SU-DHL-6 (cell line): ENCODE data around the gene TSHZ2.

Experiments used
- EZH2phosphoT487 ChIP-seq: fragments of 200-600 bp; sonication (generic), shearing (Covaris generic); conservative IDR thresholded peaks from 2 replicates; pipeline ENCODE4 v1.6.1; 2018; ENCODE audit warnings: mild to moderate bottlenecking, antibody characterized with exemption, low read length, moderate library complexity, mixed read lengths
- TF ChIP-seq, protein P1 (sequence below): fragments of 200-600 bp; sonication (generic); IDR thresholded peaks from one replicate; pipeline ENCODE4 v1.5.1; 2017; ENCODE audit warnings: antibody characterized with exemption, mild to moderate bottlenecking, low read length, moderate library complexity; ENCODE audit not compliant: insufficient read depth, poor library complexity, severe bottlenecking

DNA sequence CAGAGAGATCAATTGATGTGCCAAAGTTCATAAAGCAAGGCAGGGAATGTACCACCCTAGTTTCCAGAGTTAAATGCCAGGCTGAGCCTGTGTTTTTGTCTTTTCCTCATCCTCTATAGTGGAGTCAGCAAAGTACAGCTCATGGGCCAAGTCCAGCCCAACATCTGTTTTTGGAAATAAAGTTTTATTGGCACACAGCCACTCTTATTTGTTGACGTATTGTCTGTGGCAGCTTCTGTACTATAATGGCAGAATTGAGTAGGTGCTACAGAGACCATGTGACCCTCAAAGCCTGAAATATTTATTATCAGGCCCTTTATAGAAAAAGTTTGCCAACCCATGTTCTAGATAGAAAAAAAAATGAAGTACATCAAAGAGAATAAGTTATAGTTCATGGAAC is 187.0 kb downstream of the TSHZ2 start:
- TF ChIP-seq, protein P1, sequence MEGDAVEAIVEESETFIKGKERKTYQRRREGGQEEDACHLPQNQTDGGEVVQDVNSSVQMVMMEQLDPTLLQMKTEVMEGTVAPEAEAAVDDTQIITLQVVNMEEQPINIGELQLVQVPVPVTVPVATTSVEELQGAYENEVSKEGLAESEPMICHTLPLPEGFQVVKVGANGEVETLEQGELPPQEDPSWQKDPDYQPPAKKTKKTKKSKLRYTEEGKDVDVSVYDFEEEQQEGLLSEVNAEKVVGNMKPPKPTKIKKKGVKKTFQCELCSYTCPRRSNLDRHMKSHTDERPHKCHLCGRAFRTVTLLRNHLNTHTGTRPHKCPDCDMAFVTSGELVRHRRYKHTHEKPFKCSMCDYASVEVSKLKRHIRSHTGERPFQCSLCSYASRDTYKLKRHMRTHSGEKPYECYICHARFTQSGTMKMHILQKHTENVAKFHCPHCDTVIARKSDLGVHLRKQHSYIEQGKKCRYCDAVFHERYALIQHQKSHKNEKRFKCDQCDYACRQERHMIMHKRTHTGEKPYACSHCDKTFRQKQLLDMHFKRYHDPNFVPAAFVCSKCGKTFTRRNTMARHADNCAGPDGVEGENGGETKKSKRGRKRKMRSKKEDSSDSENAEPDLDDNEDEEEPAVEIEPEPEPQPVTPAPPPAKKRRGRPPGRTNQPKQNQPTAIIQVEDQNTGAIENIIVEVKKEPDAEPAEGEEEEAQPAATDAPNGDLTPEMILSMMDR: no peak
- TF ChIP-seq EZH2phosphoT487: no peak
